ACHN (cell line): ENCODE measurements around the gene SMIM41.

ENCODE experiments used
- DNase-seq: peaks from one replicate; pipeline ENCODE4 v3.0.0-alpha.2; 2015
- in situ Hi-C: cut with HindIII; loops from 2 replicates; pipeline ENCODE4 v1.10.0; 2017; ENCODE audit warnings: low sequenced_read_pairs, low pct_ligation_motif_present, low pct_unique_long_range_greater_than_20kb

The SMIM41 gene

GRCh38 chr12:52061470-52062166 is 17.9 kb upstream of the SMIM41 start:
- in situ Hi-C loops = no loop called here
- no peak for DNase-seq

- in situ Hi-C loops = no loop called here
- no peak for DNase-seq
These were observed 17.1 kb upstream of the SMIM41 start for GRCh38 chr12:52062167-52063081.

DNA sequence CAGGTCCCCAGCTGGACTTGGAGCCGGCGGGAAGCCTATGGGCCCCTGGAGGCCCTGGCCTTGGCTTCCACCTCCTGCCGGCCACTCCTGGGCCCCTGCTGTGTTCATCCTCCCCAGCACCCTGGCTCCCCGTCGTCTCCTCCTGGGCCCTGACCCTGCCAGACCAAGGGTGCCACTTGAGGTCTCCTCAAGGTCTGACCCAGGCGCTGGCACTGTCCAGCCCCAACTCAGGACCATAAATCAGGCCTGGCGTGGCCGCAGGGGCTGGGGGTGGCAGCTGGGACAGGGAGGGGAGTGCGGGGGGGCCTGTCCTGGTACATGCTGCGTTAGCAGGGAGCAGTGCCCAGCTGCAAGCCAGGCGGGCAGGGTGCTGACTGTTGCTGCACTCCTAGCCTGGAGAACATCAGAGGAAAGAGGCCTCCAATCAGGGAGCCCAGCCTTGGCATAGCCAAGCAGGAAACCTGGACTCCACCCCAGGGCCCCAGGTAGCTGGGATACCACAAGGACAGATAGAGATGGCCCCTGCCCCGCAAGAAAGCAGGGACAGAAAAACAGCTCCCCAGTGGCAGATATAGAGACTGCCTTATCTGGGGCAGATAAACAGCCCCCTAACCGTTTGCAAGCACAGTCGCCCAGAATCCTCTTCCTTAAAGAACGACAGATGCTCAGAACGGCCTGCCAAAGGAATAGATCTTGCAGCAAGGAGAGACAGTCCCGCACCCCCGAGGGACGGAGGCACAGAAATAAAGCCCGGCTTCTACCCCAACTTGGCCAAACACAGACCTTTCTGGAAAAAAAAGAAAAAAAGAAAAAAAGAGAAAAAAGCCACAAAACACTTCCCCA is 16.2 kb upstream of the SMIM41 start:
- no peak for DNase-seq
- in situ Hi-C loops = no loop called here

GRCh38 chr12:52063981-52064649 is 15.4 kb upstream of the SMIM41 start:
- in situ Hi-C loops = no loop called here
- no peak for DNase-seq

DNA sequence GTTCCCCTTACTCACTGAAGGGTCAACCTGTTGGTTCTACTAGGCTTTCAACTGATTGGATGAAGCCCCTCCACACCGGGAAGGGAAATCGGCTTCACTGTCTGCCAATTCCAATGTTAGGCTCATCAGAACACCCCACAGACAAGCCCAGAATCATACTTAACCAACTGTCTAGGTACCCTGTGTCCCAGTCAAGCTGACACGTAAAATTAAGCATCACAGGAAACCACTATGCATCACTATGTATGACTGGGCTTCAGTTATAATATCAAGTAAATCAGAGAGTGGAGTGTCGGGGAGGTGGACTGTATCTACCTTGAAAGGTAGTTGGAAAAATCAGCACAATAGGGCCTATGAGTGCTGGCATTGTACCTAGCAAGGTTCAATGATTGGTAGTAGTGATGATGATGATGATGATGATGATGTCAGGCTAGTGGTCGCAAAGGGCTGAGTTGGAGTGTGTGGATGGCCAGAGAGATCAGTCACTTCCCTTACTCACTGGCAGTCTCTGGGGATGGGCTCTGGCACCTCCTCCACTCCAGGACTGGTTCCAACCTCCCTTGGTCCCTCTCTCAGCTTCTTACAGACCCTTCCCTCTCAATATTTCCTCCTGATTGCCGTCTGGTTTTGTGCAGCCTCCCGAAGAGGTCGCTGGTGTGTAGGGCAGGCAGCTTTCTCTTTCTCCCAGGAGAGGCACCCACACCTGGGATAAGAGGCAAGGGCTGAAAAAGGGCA is 13.0 kb upstream of the SMIM41 start:
- in situ Hi-C loops = no loop called here
- no peak for DNase-seq

- DNase-seq = no peak
- in situ Hi-C loops = no loop called here
These were observed 12.5 kb upstream of the SMIM41 start for GRCh38 chr12:52067081-52067374.

GRCh38 chr12:52069327-52070184 is 9.9 kb upstream of the SMIM41 start, which contains the start of gene ATG101:
Gene ATG101 (plus strand): TSS chr12:52069978. CDS start chr12:52073651, 3,673 bp downstream.
- DNase-seq = peak; percentile 99
- in situ Hi-C loops = no loop called here

GRCh38 chr12:52070185-52070925 is 9.1 kb upstream of the SMIM41 start:
- peak; percentile 71 for DNase-seq

GRCh38 chr12:52073531-52074381 is 5.7 kb upstream of the SMIM41 start:
- in situ Hi-C loops = no loop called here
- no peak for DNase-seq

More at GRCh38 chr12:52070185-52070925, 9.1 kb upstream of the SMIM41 start:
- in situ Hi-C loops = no loop called here

GRCh38 chr12:52074971-52075724 is 4.4 kb upstream of the SMIM41 start:
- in situ Hi-C loops = no loop called here
- no peak for DNase-seq

DNA sequence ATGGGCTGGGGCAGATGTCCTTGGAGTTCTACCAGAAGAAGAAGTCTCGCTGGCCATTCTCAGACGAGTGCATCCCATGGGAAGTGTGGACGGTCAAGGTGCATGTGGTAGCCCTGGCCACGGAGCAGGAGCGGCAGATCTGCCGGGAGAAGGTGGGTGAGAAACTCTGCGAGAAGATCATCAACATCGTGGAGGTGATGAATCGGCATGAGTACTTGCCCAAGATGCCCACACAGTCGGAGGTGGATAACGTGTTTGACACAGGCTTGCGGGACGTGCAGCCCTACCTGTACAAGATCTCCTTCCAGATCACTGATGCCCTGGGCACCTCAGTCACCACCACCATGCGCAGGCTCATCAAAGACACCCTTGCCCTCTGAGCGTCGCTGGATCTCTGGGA is 2.7 kb upstream of the SMIM41 start:
- in situ Hi-C loops = no loop called here

DNA sequence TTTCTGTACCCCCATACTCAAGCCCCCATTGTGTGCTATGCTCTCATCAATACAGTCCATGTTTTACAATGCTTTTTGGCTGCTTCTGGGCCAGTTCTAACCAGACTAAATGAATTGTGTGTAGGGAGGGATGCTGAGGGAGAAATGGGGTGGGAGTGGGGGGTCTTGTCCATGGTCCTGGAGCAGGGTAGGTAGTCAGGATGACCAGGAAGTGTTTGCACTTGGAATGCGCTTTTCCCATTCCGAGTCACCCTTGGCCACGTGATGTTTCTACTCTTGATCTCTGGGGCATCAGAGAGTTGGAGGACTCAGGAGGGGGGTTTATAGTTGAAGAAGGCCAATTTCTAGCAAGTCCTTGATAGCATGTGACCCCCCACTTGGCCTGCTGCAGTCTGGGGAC is 1.2 kb upstream of the SMIM41 start:
- no peak for DNase-seq
- in situ Hi-C loops = no loop called here

More for the DNA sequence above, 2.7 kb upstream of the SMIM41 start:
- no peak for DNase-seq

DNA sequence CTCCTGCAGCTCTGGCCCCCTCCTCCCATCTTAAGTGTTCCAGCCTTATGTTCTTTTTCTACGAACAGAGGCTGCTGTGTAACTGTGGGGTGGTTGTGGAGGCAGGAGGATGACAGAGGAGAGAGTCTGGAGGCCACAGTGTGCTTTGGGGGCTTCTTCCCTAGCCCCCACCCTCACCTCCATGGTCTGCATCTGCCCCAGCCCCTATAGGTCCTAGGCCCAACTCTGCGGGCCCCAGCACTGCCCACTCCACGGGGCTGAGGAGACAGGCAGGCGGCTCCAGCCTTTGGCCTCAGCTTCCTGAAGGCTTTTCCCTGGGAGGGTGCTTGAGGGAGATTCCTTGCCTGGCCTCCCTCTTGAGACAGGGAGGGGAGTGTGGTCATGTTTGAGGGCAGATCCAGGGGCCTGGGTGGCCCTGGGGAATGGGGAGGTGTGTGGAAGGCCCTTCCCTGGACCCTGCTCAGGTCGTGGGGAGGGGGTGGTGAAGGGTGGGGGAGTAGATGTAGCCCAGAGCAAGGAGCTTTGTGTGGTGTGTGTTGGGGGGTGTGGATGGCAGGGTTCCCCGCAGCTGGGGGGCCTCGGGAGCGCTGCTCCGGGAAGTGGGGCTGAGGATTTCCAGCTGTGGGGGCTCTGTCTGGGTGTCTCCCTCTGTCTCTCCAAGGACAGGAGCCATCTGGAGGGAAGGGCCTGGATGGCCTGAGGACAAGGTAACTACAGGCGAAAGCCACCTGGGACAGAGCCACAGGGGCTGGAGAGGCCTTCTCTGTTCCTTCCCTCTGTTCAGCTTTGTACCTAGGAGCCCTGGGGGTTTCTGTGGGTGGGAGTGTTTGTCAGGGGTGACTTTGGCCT is 1.1 kb downstream of the SMIM41 start:
- in situ Hi-C loops = no loop called here
- DNase-seq = no peak

GRCh38 chr12:52081263-52081733 is 1.8 kb downstream of the SMIM41 start:
- in situ Hi-C loops = no loop called here
- no peak for DNase-seq
